ENCODE measurements around the gene AOX1. TPM values are rescaled to one million over a fixed set of nuclear protein-coding genes. Genes with fewer than 3 reads are reported as not detected.

AOX1 gene
- total and polyA plus RNA-seq, 2 of the 8 experiments (the other 6 are each of a cell fraction or from before 2014, with no cell fraction given): 5.6 to 8.3 TPM

- Histone ChIP-seq H3K4me1 (replicated peaks in 1 of 4; ENCODE audit: control insufficient read depth in 3 of 4, insufficient read depth in 4 of 4, low read length in 3 of 4) (no peaks in the 10 kb centered on the region; a peak in 1 of 7 replicates), H3K79me2 (ENCODE audit: control insufficient read depth in 1 of 2, insufficient read depth in 2 of 2, low read length in 2 of 2) (no peaks in the 10 kb centered on the region), H3K27ac (ENCODE audit: low read depth, low read length) (no peak overlapping the region), H3K36me3 (ENCODE audit: control insufficient read depth in 2 of 4, insufficient read depth in 4 of 4, low read length in 3 of 4) (no peaks in the 10 kb centered on the region), H3K18ac (ENCODE audit: extremely low read depth, low read length) (no peak overlapping the region), H3K4me3 (ENCODE audit: extremely low read depth in 1 of 4, insufficient read depth in 2 of 4, low read depth in 3 of 4, low read length in 4 of 4) (no peak overlapping the region), H4K5ac (ENCODE audit: insufficient read length, low read depth, low read length) (no peak overlapping the region), H2BK120ac (replicated peaks; ENCODE audit: low read depth, low read length) (no peak overlapping the region), H4K20me1 (replicated peaks in 1 of 2; ENCODE audit: control insufficient read depth in 1 of 2, insufficient read depth in 2 of 2, low read length in 2 of 2) (no peaks in the 10 kb centered on the region), H2AFZ (ENCODE audit: low read length) (0 out of 2 replicates have a peak overlapping the region, but pooled peaks have one; percentile 49), H3K9ac (replicated peaks in 1 of 4; ENCODE audit: extremely low read depth in 1 of 4, low read depth in 3 of 4, low read length in 3 of 4) (no peak overlapping the region), H3K79me1 (ENCODE audit: low read depth, low read length) (no peaks in the 10 kb centered on the region), H3K14ac (ENCODE audit: insufficient read length) (no peak overlapping the region), H3K23ac (ENCODE audit: insufficient read length) (no peak overlapping the region), H2BK5ac (ENCODE audit: low read depth, low read length) (no peak overlapping the region), H3K9me3 (ENCODE audit: insufficient read depth in 2 of 2, low read depth in 1 of 2, low read length in 1 of 2) (no peaks in the 10 kb centered on the region), H3K27me3 (replicated peaks in 1 of 4; ENCODE audit: control insufficient read depth in 3 of 4, extremely low read depth in 1 of 4, insufficient read depth in 3 of 4, low read length in 3 of 4) (no peaks in the 10 kb centered on the region), H2BK12ac (ENCODE audit: low read depth, low read length) (no peak overlapping the region), H2BK20ac (ENCODE audit: low read length) (no peak overlapping the region), H2AK5ac (ENCODE audit: low read depth, low read length) (no peak overlapping the region), H4K8ac (ENCODE audit: extremely low read depth, insufficient read depth, low read length) (no peak overlapping the region), H3K23me2 (ENCODE audit: low read depth, low read length) (no peaks in the 10 kb centered on the region), H3K4ac (replicated peaks; ENCODE audit: insufficient read length, low read depth, low read length) (no peak overlapping the region), H2BK15ac (ENCODE audit: low read length) (no peak overlapping the region), H3K4me2 (ENCODE audit: insufficient read depth in 1 of 2, low read depth in 2 of 2, low read length in 2 of 2) (no peak overlapping the region), H4K91ac (replicated peaks; ENCODE audit: insufficient read length, low read length) (no peak overlapping the region), H3K56ac (replicated peaks; ENCODE audit: insufficient read length, low read depth, low read length) (no peak overlapping the region)
- ChIA-PET POLR2A (ENCODE audit: partially characterized antibody) (no interaction called here), CTCF (ENCODE audit: partially characterized antibody) (interaction anchor here (0.6 to 1.7 kb wide), 6 partner anchors 10 to 210 kb away, joined by 3 to 4 read pairs (median 4); no protein-coding TSS in a partner anchor)
- FAIRE-seq (no peak), DNase-seq (ENCODE audit: low read depth in 1 of 2, low spot score in 2 of 2) (no peak)
- 87% methylated on average over 4 of the region's 4 CpGs; no CpG with 5 or more reads in 1 of the 2 experiments for WGBS, 2 experiments (ENCODE audit: extremely low coverage in 1 of 2, insufficient coverage in 1 of 2, insufficient read length in 1 of 2, insufficient replicate concordance in 2 of 2, low coverage in 1 of 2, low lambda C conversion rate in 2 of 2, missing lambda C conversion rate in 1 of 2)
- TF ChIP-seq GABPA (IDR thresholded peaks at IDR 0.05; ENCODE audit: borderline replicate concordance, insufficient read depth, low read length) (no peak), TEAD4 (IDR thresholded peaks at IDR 0.05; ENCODE audit: low read depth, low read length) (no peak), ZNF274 (IDR thresholded peaks at IDR 0.05; ENCODE audit: borderline replicate concordance, extremely low read depth, low read length) (no peak), TAF7 (optimal IDR thresholded peaks at IDR 0.05; ENCODE audit: borderline replicate concordance, low read depth, low read length) (no peak), CHD2 (IDR thresholded peaks at IDR 0.05; ENCODE audit: low read length) (no peak), CBX8 (IDR thresholded peaks at IDR 0.05; ENCODE audit: borderline replicate concordance, low read depth, low read length) (no peak), SP1 (IDR thresholded peaks at IDR 0.05; ENCODE audit: low read depth, low read length) (no peak), YY1 (IDR thresholded peaks at IDR 0.05; ENCODE audit: low read depth, low read length) (no peak)
Observed at GRCh38 chr2:200693836-200694470, 108.1 kb downstream of the AOX1 start.
